GM18519 (cell line): ENCODE measurements around the gene SLC22A15.
"Not testable (repeated sequence)": the region's sequence is repeated elsewhere in the genome, so short reads cannot be mapped to it uniquely, and the experiment has no call there.

Source experiments
- ATAC-seq: cut with Tn5 transposase; IDR thresholded peaks from one replicate; pipeline ENCODE4 v1.9.1; 2021; ENCODE audit warnings: mild to moderate bottlenecking, moderate library complexity; ENCODE audit not compliant: unreplicated experiment, low FRiP score

The SLC22A15 gene

GRCh38 chr1:115980998-115981993 is 5.0 kb downstream of the SLC22A15 start:
- ATAC-seq, result no peak

GRCh38 chr1:115982400-115982799 is 6.1 kb downstream of the SLC22A15 start:
- ATAC-seq, result peak; percentile 63

- ATAC-seq, result no peak
These were observed 7.3 kb downstream of the SLC22A15 start for GRCh38 chr1:115983584-115983983.

DNA sequence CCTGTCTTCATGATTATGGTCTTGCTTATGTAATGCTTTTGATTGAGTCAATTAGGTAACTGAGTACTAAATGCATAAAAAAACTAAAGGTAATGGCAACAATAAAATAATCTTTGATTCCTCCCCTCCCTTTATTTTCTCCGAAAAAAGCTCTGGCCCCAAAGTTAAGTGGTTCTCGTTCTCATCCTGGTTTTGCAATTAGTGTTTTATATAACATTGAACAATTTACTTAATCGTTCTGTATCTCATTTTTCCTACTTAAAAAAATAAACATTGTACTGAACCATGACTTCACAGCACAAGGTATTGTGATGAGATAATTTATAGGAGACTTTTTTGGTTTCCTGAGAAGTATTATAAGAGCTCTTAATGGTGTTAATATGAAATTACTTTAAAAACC is 11.3 kb downstream of the SLC22A15 start:
- no peak for ATAC-seq

DNA sequence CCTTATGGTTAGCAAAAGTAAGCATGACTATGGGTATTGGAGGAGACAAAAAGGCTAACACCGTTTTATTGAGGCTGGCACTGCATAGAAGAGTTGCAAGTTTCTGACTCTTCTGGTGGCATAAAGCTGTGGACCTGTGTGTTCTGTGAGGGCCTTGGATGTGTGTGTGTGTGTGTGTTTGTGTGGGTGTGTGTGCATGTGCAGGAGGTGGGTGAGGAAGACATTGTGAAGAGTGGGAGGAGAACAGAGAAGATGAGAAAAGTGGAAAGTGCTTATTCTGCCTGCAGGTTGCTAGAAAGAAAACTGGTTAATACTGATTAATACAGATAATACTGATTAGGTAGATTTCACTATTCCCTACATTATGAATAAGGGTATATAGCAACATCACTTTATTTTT is 12.6 kb downstream of the SLC22A15 start:
- ATAC-seq, result no peak

DNA sequence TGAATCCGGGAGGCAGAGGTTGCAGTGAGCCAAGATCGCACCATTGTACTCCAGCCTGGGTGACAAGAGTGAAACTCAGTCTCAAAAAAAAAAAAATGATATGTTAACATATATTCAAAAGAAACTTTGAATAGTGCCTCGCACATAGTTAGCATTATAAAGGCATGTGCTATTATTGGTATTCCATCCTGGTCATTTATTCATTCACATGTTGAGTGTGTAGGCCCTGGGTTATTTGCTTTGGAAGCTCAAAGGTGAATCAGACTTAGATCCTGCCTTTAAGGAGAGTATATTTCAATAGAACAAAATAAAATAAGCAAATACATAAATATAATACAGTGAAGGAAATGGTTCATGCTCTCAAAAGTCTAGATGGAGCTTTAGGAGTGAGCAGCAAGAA is 13.4 kb downstream of the SLC22A15 start:
- no peak for ATAC-seq

- ATAC-seq, result no peak
These were observed 15.6 kb downstream of the SLC22A15 start for GRCh38 chr1:115991909-115992308.

GRCh38 chr1:115997921-115998320 is 21.6 kb downstream of the SLC22A15 start:
- ATAC-seq, result not testable (repeated sequence)

- ATAC-seq, result no peak
These were observed 25.6 kb downstream of the SLC22A15 start for GRCh38 chr1:116001739-116002487.

- no peak for ATAC-seq
These were observed 26.6 kb downstream of the SLC22A15 start for GRCh38 chr1:116002781-116003420.

DNA sequence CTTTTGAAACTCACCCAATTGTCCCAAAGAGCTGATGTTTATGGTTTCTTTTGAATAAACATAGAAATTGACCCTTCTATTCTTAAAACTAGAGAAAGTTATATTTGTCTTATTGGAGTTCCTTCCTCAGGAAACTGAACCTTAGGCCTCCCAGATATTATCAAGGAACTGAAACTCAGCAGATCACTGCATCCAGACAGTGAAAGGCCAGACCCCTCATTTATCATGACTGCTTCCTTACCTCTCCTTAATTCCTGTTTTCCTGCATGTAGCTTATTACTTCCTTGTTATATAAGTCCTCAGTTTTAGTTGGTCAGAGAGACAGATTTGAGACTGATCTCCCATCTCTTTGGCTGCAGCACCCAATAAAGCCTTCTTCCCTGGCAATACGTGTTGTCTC is 27.5 kb downstream of the SLC22A15 start:
- no peak for ATAC-seq

DNA sequence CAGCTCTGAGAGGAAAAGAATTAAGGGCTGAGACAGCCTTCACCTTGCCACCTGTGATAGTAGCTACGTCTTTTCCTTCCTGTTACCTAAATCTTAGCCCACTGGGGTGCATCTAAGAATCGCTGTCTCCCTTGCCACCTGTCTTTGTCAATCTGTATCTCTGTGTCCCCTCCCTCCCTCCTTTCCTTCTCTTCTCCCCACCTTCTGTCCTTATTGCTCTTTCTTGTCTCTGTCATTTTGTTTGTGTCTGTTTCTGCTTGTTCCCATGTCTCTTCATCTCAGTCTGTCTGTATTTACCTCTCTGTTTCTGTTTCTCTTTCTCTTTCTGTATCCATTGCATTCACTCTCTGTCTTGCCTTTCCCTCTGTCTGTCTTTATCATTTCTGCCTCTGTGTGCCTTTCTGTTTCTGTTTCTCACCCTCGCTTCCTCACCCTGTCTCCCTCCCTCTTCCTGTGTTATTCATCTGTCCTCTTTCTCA is 30.2 kb downstream of the SLC22A15 start:
- peak; percentile 80 for ATAC-seq

DNA sequence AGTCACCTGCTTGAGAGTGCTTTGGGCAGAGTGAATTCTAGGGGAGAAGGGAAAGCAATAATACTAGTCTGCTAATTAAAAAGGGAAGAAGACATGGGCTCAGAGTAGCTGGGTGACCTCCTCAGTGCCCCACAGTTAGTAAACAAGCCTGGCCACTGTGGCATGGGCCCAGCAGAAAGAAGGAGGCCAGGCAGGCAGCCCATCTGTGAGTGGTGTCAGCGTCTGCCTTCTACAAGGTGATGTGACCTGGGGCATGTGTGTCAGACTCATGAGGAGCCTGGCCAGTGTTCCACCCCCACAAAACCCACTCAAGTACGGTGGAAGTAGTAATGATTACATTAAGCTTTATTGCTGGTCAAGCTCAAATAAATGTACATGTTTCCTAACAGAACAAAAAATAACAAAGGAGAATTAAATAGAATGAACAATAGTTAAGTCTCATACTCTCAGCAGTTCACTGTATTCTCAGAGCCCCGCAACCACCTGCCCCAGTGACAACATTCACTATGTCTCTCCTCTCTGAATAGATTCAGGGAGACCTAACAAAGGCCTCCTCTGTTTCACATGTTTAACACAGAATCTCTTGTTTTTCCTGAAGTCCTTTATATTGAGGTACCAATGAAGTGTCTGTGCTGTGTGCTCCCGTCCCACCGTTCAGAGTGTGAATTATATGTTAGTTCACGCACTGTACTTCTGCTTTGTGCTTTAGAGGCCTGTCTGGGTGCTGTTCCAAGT is 32.5 kb downstream of the SLC22A15 start:
- ATAC-seq, result no peak

DNA sequence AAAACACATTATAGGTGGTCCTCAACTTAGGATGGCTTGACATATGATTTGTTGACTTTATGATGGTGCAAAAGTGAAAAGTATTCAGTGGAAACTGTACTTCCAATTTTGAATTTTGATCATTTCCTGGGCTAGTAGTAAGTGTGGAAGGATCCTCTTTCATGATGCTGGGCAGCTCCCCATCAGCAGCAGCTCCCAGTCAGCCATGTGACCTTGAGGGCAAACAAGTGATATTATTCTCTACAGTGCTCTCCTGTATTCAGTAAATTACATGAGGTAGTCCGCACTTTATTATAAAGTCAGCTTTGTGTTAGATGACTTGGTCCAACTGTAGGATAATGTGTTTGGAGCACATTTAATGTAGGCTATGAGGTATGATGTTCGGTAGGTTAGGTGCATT is 36.4 kb downstream of the SLC22A15 start:
- ATAC-seq, result no peak

DNA sequence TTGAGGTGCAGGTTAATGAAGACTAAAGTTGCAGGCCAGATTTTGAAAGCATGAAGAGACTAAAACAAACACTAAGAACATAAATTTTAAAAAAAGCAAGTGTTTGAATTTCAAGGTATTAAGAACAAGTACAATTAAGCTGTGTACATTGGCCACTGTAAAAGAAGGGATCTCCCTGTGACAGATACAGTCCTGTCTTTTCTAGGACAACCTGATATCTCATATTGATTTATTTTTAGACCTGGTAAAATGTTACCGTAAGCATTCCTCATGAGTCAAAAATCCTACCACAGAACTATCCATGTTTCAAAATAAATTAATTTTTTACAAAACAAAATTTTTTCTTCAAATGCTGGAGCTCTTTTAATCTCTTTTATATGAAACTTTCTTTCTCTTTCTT is 39.4 kb downstream of the SLC22A15 start:
- ATAC-seq, result no peak

DNA sequence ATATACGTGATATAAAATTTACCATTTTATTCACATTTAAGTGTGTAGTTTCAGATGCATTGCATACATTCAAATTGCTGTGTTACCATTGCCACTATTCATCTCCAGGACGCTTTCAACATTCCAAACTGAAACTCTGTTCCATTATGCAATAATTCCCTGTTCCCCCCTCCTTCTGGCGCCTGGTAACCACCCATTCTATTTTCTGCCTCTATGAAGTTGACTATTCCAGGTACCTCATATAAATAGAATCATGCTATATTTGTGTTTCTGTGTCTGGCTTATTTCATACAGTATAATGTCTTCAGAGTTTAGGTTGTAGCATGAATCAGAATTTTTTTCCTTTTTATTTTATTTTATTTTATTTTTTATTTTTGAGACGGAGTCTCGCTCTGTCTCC is 41.7 kb downstream of the SLC22A15 start:
- no peak for ATAC-seq

GRCh38 chr1:116019653-116020253 is 43.4 kb downstream of the SLC22A15 start:
- no peak for ATAC-seq

DNA sequence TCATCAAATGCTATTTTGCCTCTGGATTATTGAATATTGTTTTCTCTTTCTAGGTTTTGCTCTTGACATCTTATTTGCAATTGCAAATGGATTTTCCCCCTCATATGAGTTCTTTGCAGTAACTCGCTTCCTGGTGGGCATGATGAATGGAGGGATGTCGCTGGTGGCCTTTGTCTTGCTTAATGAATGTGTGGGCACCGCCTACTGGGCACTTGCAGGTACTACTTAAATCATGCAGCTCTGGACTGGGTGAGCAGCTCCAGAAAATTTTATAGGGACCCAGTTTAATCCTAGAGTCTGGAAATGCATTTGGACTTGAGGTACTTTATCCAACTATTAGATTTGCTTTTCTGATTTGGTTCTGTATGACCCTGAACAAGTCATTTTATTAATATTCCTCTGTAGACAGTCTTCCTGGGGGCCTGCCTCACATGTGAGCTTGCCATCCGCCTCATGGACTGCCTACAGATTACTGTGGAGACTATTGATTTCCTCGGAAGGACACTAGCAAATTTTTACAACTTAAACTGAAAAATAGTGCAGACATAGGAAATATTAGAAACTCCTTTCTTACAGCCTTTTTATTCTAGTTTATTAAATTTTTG is 44.5 kb downstream of the SLC22A15 start:
- ATAC-seq, result peak; percentile 72

- ATAC-seq, result no peak
These were observed 48.3 kb downstream of the SLC22A15 start for GRCh38 chr1:116024626-116025025.
